Neutrophil (primary cell): ENCODE results near the gene PTPRD.

Experiments used
- H3K27ac ChIP-seq: fragments of 200-600 bp; sonication (generic); 2 replicates; pipeline ENCODE4 v1.5.1; 2016; ENCODE audit warnings: mild to moderate bottlenecking, moderate library complexity
- H3K27me3 ChIP-seq: fragments of 200-600 bp; sonication (generic); 2 replicates; pipeline ENCODE4 v1.6.0; 2016; ENCODE audit warnings: mild to moderate bottlenecking
- H3K36me3 ChIP-seq: fragments of 200-600 bp; sonication (generic); 2 replicates; pipeline ENCODE4 v1.5.1; 2017
- H3K4me1 ChIP-seq, 2 experiments: fragments of 200-600 bp in 1 of 2; sonication (generic) in 1 of 2; 1 replicate in 1 of 2; 2 replicates in 1 of 2; pipeline versions ENCODE4 v1.5.1 to v1.6.1; 2013 to 2016; ENCODE audit warnings: low read depth in 1 of 2, low read length in 1 of 2, mild to moderate bottlenecking in 1 of 2, moderate library complexity in 1 of 2; ENCODE audit not compliant: control insufficient read depth in 1 of 2, insufficient read depth in 1 of 2
- H3K4me3 ChIP-seq, 2 experiments: fragments of 200-600 bp in 1 of 2; sonication (generic) in 1 of 2; 1 replicate in 1 of 2; 2 replicates in 1 of 2; pipeline ENCODE4 v1.5.1; 2013 to 2016; ENCODE audit warnings: low read depth in 1 of 2, low read length in 1 of 2, mild to moderate bottlenecking in 1 of 2, moderate library complexity in 1 of 2
- H3K9me3 ChIP-seq: fragments of 200-600 bp; sonication (generic); 2 replicates; pipeline ENCODE4 v1.5.1; 2016
- CTCF ChIP-seq: fragments of 200-600 bp; sonication (generic); IDR thresholded peaks from 2 replicates; pipeline ENCODE4 v1.5.1; 2016; ENCODE audit warnings: antibody characterized with exemption

PTPRD gene

GRCh38 chr9:10048994-10049393, 563.8 kb downstream of the PTPRD start:
- TF ChIP-seq CTCF: no peak
- Histone ChIP-seq H3K27ac (no peak overlapping the region), H3K4me1 (no peaks in the 10 kb centered on the region), H3K36me3 (no peaks in the 10 kb centered on the region), H3K4me3 (no peak overlapping the region), H3K9me3 (no peaks in the 10 kb centered on the region), H3K27me3 (no peaks in the 10 kb centered on the region)

GRCh38 chr9:10045598-10045997, 567.2 kb downstream of the PTPRD start:
- Histone ChIP-seq H3K9me3 (no peaks in the 10 kb centered on the region), H3K4me1 (no peaks in the 10 kb centered on the region), H3K27me3 (no peaks in the 10 kb centered on the region), H3K4me3 (no peak overlapping the region), H3K36me3 (no peaks in the 10 kb centered on the region), H3K27ac (no peak overlapping the region)
- no peak for TF ChIP-seq CTCF

DNA sequence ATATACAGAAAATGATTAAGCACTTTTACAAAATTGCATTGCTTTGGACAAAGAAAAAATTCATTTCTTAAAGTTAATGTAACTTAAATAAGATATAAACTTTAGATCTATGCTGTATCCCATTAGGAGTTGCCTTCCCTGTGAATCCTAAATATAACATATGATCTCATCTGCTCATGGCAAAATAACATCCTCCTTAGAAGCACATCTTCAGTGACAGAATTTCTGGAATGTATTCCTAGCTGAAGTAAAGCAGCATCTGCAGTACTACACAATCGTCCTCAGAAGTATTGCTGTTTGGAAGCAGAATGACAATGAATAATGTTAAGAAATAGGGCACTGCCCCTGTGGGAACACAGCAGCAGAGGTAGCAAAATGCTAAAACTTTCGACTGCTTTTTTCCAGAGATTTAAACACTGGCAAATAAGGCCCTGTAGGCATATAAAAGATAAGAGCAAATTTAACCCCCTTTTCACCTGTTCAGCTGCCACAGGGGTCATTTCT, 571.0 kb downstream of the PTPRD start:
- no peaks in the 10 kb centered on the region for H3K36me3 ChIP-seq
- no peaks in the 10 kb centered on the region for H3K4me1 ChIP-seq
- H3K27ac ChIP-seq: no peak overlapping the region
- no peak for TF ChIP-seq CTCF
- no peaks in the 10 kb centered on the region for H3K27me3 ChIP-seq
- no peaks in the 10 kb centered on the region for H3K9me3 ChIP-seq
- H3K4me3 ChIP-seq: no peak overlapping the region

DNA sequence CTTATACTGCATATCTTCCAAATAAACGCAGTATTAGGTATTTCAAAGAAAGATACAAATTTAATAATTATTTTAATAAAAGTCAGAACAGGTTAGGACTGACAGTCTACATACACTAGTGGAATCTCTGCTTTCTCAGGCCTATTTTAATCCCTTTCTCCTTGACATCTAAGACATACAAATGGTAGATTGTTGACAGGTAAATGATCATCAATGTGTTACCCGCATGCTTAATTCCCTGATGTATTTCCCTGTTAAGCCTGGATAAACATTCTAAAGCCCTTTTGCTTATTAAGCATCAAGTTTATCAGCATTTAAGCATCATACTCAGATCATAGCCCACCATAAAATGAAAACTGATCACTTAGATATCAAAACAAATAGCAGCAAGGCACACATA, 576.7 kb downstream of the PTPRD start:
- no peaks in the 10 kb centered on the region for H3K36me3 ChIP-seq
- H3K4me1 ChIP-seq: no peaks in the 10 kb centered on the region
- TF ChIP-seq CTCF: no peak
- no peak overlapping the region for H3K4me3 ChIP-seq
- H3K27me3 ChIP-seq: no peaks in the 10 kb centered on the region
- no peak overlapping the region for H3K27ac ChIP-seq
- no peaks in the 10 kb centered on the region for H3K9me3 ChIP-seq

- Histone ChIP-seq H3K36me3 (no peaks in the 10 kb centered on the region), H3K27ac (no peak overlapping the region), H3K27me3 (no peaks in the 10 kb centered on the region), H3K9me3 (no peaks in the 10 kb centered on the region), H3K4me3 (no peak overlapping the region), H3K4me1 (no peaks in the 10 kb centered on the region)
- no peak for TF ChIP-seq CTCF
Measured at GRCh38 chr9:10032166-10032565, 580.6 kb downstream of the PTPRD start.
